Neural progenitor cell (in vitro differentiated cells): Measurements from ENCODE around the gene CERS2. TPM values are rescaled to one million over a fixed set of nuclear protein-coding genes. Genes with fewer than 3 reads are reported as not detected.

Experiments
- DNase-seq: peaks from one replicate; pipeline ENCODE4 v3.0.0-alpha.2; 2016; ENCODE audit warnings: low spot score
- H2AFZ ChIP-seq: fragments of 200-600 bp; sonication (generic); replicated peaks from 2 replicates; pipeline ENCODE4 v1.6.1; 2016; ENCODE audit warnings: antibody characterized with exemption
- H3F3A ChIP-seq: fragments of 200-600 bp; sonication (generic); 2 replicates; pipeline ENCODE4 v1.6.1; 2016; ENCODE audit warnings: antibody characterized with exemption, low read depth
- H3K27ac ChIP-seq: fragments of 200-600 bp; sonication (generic); 2 replicates; pipeline ENCODE4 v1.5.1; 2016; ENCODE audit warnings: mild to moderate bottlenecking
- H3K27me3 ChIP-seq: fragments of 200-600 bp; sonication (generic); 2 replicates; pipeline ENCODE4 v1.6.1; 2016; ENCODE audit warnings: mild to moderate bottlenecking, moderate library complexity
- H3K36me3 ChIP-seq: fragments of 200-600 bp; sonication (generic); 2 replicates; pipeline ENCODE4 v1.5.1; 2016
- H3K4me1 ChIP-seq: fragments of 200-600 bp; sonication (generic); 2 replicates; pipeline ENCODE4 v1.6.1; 2016; ENCODE audit warnings: mixed run types
- H3K4me2 ChIP-seq: fragments of 200-600 bp; sonication (generic); 2 replicates; pipeline ENCODE4 v1.6.1; 2016
- H3K4me3 ChIP-seq: fragments of 200-600 bp; sonication (generic); 2 replicates; pipeline ENCODE4 v1.5.1; 2016
- H3K79me2 ChIP-seq: fragments of 200-600 bp; sonication (generic); 2 replicates; pipeline ENCODE4 v1.6.1; 2016; ENCODE audit warnings: low read depth
- H3K9ac ChIP-seq: fragments of 200-600 bp; sonication (generic); 2 replicates; pipeline ENCODE4 v1.6.1; 2016
- H3K9me3 ChIP-seq: fragments of 200-600 bp; sonication (generic); 2 replicates; pipeline ENCODE4 v1.5.1; 2016; ENCODE audit warnings: low read depth
- H4K20me1 ChIP-seq: fragments of 200-600 bp; sonication (generic); 2 replicates; pipeline ENCODE4 v1.6.1; 2016; ENCODE audit warnings: low read depth
- H3K27ac Mint-ChIP-seq: 3 replicates; pipeline ENCODE4 v1.8.0; 2021; ENCODE audit warnings: mixed read lengths
- H3K27me3 Mint-ChIP-seq: 2 replicates; pipeline ENCODE4 v1.8.0; 2022; ENCODE audit warnings: low read depth, mild to moderate bottlenecking, inconsistent platforms, moderate library complexity, mixed read lengths; ENCODE audit not compliant: insufficient read depth
- H3K36me3 Mint-ChIP-seq: 3 replicates; pipeline ENCODE4 v1.8.0; 2021; ENCODE audit warnings: mixed read lengths
- H3K4me1 Mint-ChIP-seq: 3 replicates; pipeline ENCODE4 v1.8.0; 2021; ENCODE audit warnings: mixed read lengths
- H3K4me3 Mint-ChIP-seq: 3 replicates; pipeline ENCODE4 v1.8.0; 2021; ENCODE audit warnings: mild to moderate bottlenecking, moderate library complexity, mixed read lengths
- H3K9me3 Mint-ChIP-seq: 3 replicates; pipeline ENCODE4 v1.8.0; 2020; ENCODE audit warnings: mixed read lengths
- CTCF ChIP-seq: fragments of 200-600 bp; sonication (generic); IDR thresholded peaks from 2 replicates; pipeline ENCODE4 v1.5.1; 2017; ENCODE audit warnings: antibody characterized with exemption, mild to moderate bottlenecking
- EZH2 ChIP-seq: fragments of 200-600 bp; sonication (generic); IDR thresholded peaks from 2 replicates; pipeline ENCODE4 v1.6.1; 2017; ENCODE audit warnings: antibody characterized with exemption, mild to moderate bottlenecking, moderate library complexity
- EZH2phosphoT487 ChIP-seq: fragments of 200-600 bp; sonication (generic); IDR thresholded peaks from 2 replicates; pipeline ENCODE4 v1.6.1; 2017; ENCODE audit warnings: antibody characterized with exemption
- total RNA-seq: library from RNA; depleted of rRNA; stranded (reverse); fragments of >200 nt; gene quantifications from 2 replicates; pipeline ENCODE4 v1.2.3, GENCODE V29; 2015; ENCODE audit warnings: low replicate concordance

The CERS2 gene
- total RNA-seq, 1 donor from 2014 or later: 104 TPM

DNA sequence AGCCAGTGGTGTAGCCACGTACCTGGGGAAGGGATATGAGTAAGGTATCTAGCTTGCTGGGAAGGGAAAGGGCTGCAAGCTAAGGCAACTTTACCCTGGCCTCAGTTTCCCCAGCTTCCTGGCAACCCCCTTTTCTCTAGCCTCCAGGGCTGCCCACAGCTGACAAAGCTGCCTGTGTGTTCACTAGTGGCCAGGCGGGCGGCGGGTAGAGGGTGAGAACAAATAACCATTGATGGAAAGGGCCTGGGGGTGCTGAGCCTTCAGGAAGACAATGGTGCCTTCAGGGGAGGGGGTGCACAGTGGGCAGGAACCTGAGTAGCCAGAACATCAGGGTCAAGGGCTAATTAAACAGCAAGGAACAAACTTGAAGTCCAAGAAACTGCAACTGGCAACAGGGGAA, 6.1 kb downstream of the CERS2 start:
- no peak overlapping the region for H2AFZ ChIP-seq
- Mint-ChIP-seq H3K36me3 (peaks cover 39% of the 10 kb centered on the region), H3K9me3 (no peaks in the 10 kb centered on the region), H3K4me3 (peak overlapping the region; percentile 7), H3K27me3 (no peaks in the 10 kb centered on the region), H3K4me1 (peaks cover 34% of the 10 kb centered on the region), H3K27ac (no peak overlapping the region)
- H3K27ac ChIP-seq: no peak overlapping the region
- no peaks in the 10 kb centered on the region for H3K36me3 ChIP-seq
- no peak overlapping the region for H3K4me3 ChIP-seq
- no peak for TF ChIP-seq CTCF
- TF ChIP-seq EZH2phosphoT487: no peak
- no peak for TF ChIP-seq EZH2
- peaks cover 30% of the 10 kb centered on the region for H3K4me1 ChIP-seq
- H3F3A ChIP-seq: peaks cover 30% of the 10 kb centered on the region
- H3K27me3 ChIP-seq: no peaks in the 10 kb centered on the region
- DNase-seq: no peak
- H3K9ac ChIP-seq: no peak overlapping the region
- H3K79me2 ChIP-seq: peaks cover 53% of the 10 kb centered on the region
- H3K4me2 ChIP-seq: no peak overlapping the region
- H3K9me3 ChIP-seq: no peaks in the 10 kb centered on the region
- H4K20me1 ChIP-seq: peaks cover 67% of the 10 kb centered on the region

DNA sequence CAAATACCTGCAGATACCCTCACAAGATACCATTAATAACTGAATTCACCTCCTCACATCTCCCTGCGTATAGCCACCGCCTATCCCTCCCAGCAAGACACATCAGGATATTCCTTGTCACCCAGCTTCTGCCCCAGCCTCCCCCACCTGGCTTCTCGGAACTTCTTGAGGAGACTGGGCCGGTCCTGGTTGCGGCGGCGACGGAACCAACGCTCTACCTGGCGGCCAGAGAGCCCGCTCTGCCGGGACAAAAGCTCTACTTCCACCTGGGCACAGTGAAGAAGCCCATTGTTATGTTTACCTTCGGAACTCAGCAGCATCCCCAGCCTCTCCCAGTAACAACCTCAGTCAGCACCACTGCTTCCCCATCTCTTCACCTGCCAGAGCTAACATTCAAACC, 6.7 kb downstream of the CERS2 start:
- Histone ChIP-seq H3K4me1 (peaks cover 25% of the 10 kb centered on the region), H3K27me3 (no peaks in the 10 kb centered on the region), H3K9me3 (no peaks in the 10 kb centered on the region), H3K4me3 (no peak overlapping the region), H3K36me3 (no peaks in the 10 kb centered on the region), H2AFZ (no peak overlapping the region), H3K79me2 (peaks cover 48% of the 10 kb centered on the region), H3K4me2 (no peak overlapping the region), H3K27ac (no peak overlapping the region), H3K9ac (no peak overlapping the region), H4K20me1 (peaks cover 61% of the 10 kb centered on the region), H3F3A (peaks cover 25% of the 10 kb centered on the region)
- Mint-ChIP-seq H3K4me1 (peaks cover 29% of the 10 kb centered on the region), H3K9me3 (no peaks in the 10 kb centered on the region), H3K36me3 (peaks cover 44% of the 10 kb centered on the region), H3K4me3 (no peak overlapping the region), H3K27me3 (peaks cover 3% of the 10 kb centered on the region), H3K27ac (no peak overlapping the region)
- no peak for DNase-seq
- no peak for TF ChIP-seq CTCF
- TF ChIP-seq EZH2: no peak
- no peak for TF ChIP-seq EZH2phosphoT487

DNA sequence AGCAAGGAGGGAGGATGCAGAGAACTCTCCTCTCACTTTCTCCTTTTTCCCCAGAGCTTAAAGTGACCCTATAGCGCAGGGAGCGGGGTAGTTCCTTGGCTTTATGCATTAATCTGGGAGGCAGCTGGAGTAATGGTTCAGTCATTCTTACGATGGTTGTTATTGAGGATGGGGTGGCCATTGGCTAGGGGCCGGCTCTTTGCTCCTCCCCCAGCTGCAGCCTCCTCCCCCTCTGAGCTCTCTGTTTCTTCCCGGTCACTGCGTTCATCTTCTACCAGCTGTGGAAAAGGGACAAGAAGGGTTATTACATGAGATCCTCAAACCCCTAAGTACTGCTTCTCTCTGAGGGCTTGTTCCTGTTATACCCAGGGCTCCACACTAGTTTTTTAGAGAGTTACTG, 8.6 kb downstream of the CERS2 start:
- DNase-seq: no peak
- Histone ChIP-seq H3K4me3 (no peak overlapping the region), H3K9ac (no peak overlapping the region), H3K4me2 (no peak overlapping the region), H3K27ac (peak overlapping the region; percentile 46), H3K9me3 (no peaks in the 10 kb centered on the region), H3K27me3 (no peaks in the 10 kb centered on the region), H3K36me3 (no peaks in the 10 kb centered on the region), H3K79me2 (peaks cover 28% of the 10 kb centered on the region), H2AFZ (no peak overlapping the region), H3K4me1 (peaks cover 6% of the 10 kb centered on the region), H3F3A (peaks cover 17% of the 10 kb centered on the region), H4K20me1 (peaks cover 42% of the 10 kb centered on the region)
- H3K27me3 Mint-ChIP-seq: peaks cover 3% of the 10 kb centered on the region
- H3K4me1 Mint-ChIP-seq: peaks cover 9% of the 10 kb centered on the region
- TF ChIP-seq EZH2phosphoT487 (no peak), CTCF (no peak), EZH2 (no peak)
- H3K9me3 Mint-ChIP-seq: no peaks in the 10 kb centered on the region
- H3K4me3 Mint-ChIP-seq: no peak overlapping the region
- H3K27ac Mint-ChIP-seq: no peak overlapping the region
- peaks cover 58% of the 10 kb centered on the region for H3K36me3 Mint-ChIP-seq

DNA sequence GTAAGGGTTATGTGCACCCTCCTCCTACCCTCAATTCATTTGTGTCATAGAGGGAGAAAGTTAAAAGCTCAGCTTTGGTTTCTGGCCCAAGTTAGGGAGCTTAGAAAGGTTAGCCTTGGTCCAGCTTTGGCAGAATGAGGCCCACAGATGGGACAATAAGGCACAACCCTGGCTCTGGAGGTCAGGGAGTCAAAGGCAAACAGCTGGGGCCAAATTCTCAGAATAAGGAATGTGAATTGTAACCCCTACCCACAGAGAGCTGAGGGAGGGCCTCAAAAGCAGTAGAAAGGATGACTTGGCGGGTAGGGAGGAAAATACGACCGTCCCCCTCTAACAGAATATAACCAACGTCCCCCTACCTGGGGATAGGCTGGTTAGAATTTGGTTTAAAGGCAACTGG, 9.0 kb downstream of the CERS2 start:
- peak overlapping the region; percentile 46 for H3K27ac ChIP-seq

More for the DNA sequence above, 9.0 kb downstream of the CERS2 start:
- Mint-ChIP-seq H3K9me3 (no peaks in the 10 kb centered on the region), H3K27me3 (peaks cover 3% of the 10 kb centered on the region), H3K27ac (no peak overlapping the region), H3K4me3 (no peak overlapping the region), H3K4me1 (peaks cover 5% of the 10 kb centered on the region), H3K36me3 (peaks cover 59% of the 10 kb centered on the region)
- no peak for DNase-seq
- H3K9ac ChIP-seq: no peak overlapping the region
- H3K36me3 ChIP-seq: no peaks in the 10 kb centered on the region
- no peak overlapping the region for H3K4me3 ChIP-seq
- H3K79me2 ChIP-seq: peaks cover 24% of the 10 kb centered on the region
- H2AFZ ChIP-seq: no peak overlapping the region
- H3K27me3 ChIP-seq: no peaks in the 10 kb centered on the region
- H3K9me3 ChIP-seq: no peaks in the 10 kb centered on the region
- TF ChIP-seq EZH2phosphoT487: no peak
- TF ChIP-seq EZH2: no peak
- no peak for TF ChIP-seq CTCF
- H3K4me1 ChIP-seq: peaks cover 2% of the 10 kb centered on the region
- peaks cover 38% of the 10 kb centered on the region for H4K20me1 ChIP-seq
- H3F3A ChIP-seq: peaks cover 17% of the 10 kb centered on the region
- no peak overlapping the region for H3K4me2 ChIP-seq
